KOPT-K1 (cell line): Measurements from ENCODE around the gene KRTAP10-8.
"Not testable (repeated sequence)": the region's sequence is repeated elsewhere in the genome, so short reads cannot be mapped to it uniquely, and the experiment has no call there.

Experiments
- H3K27ac ChIP-seq: fragments of 200-600 bp; sonication (generic); 2 replicates; pipeline ENCODE4 v1.5.1; 2016; ENCODE audit warnings: antibody characterized with exemption, mild to moderate bottlenecking, low read depth, low read length; ENCODE audit not compliant: poor library complexity, severe bottlenecking
- H3K36me3 ChIP-seq: fragments of 200-600 bp; sonication (generic); 2 replicates; pipeline ENCODE4 v1.5.1; 2017; ENCODE audit warnings: antibody characterized with exemption, mild to moderate bottlenecking, low read length, moderate library complexity; ENCODE audit not compliant: insufficient read depth
- H3K9me3 ChIP-seq: fragments of 200-600 bp; sonication (generic); 2 replicates; pipeline ENCODE4 v1.5.1; 2017; ENCODE audit warnings: antibody characterized with exemption, low read length, mild to moderate bottlenecking; ENCODE audit not compliant: insufficient read depth, poor library complexity, severe bottlenecking

Gene KRTAP10-8

GRCh38 chr21:44601091-44601490, 10.8 kb upstream of the KRTAP10-8 start:
- not testable (repeated sequence) for H3K27ac ChIP-seq, H3K36me3 ChIP-seq, H3K9me3 ChIP-seq

- H3K36me3 ChIP-seq: no peaks in the 10 kb centered on the region
- no peak overlapping the region for H3K27ac ChIP-seq
Measured at GRCh38 chr21:44601596-44602462, 10.1 kb upstream of the KRTAP10-8 start.

GRCh38 chr21:44602463-44602850, 9.4 kb upstream of the KRTAP10-8 start:
- H3K27ac ChIP-seq: no peak overlapping the region

More at GRCh38 chr21:44601596-44602462, 10.1 kb upstream of the KRTAP10-8 start:
- H3K9me3 ChIP-seq: peaks cover 9% of the 10 kb centered on the region

GRCh38 chr21:44603109-44603875, 8.6 kb upstream of the KRTAP10-8 start:
- H3K27ac ChIP-seq: no peak overlapping the region
- H3K36me3 ChIP-seq: no peaks in the 10 kb centered on the region
- peaks cover 9% of the 10 kb centered on the region for H3K9me3 ChIP-seq

More at GRCh38 chr21:44602463-44602850, 9.4 kb upstream of the KRTAP10-8 start:
- Histone ChIP-seq H3K36me3 (no peaks in the 10 kb centered on the region), H3K9me3 (peaks cover 9% of the 10 kb centered on the region)

- no peaks in the 10 kb centered on the region for H3K36me3 ChIP-seq
- H3K9me3 ChIP-seq: peaks cover 10% of the 10 kb centered on the region
- H3K27ac ChIP-seq: no peak overlapping the region
Measured at GRCh38 chr21:44603911-44604310, 8.0 kb upstream of the KRTAP10-8 start.

GRCh38 chr21:44606495-44606894, 5.4 kb upstream of the KRTAP10-8 start:
- no peak overlapping the region for H3K27ac ChIP-seq
- H3K9me3 ChIP-seq: peaks cover 34% of the 10 kb centered on the region
- no peaks in the 10 kb centered on the region for H3K36me3 ChIP-seq

- H3K9me3 ChIP-seq: peaks cover 38% of the 10 kb centered on the region
- H3K27ac ChIP-seq: no peak overlapping the region
- no peaks in the 10 kb centered on the region for H3K36me3 ChIP-seq
Measured at GRCh38 chr21:44609193-44609592, 2.7 kb upstream of the KRTAP10-8 start.

- H3K36me3 ChIP-seq: not testable (repeated sequence)
Measured at GRCh38 chr21:44610157-44610843, 1.6 kb upstream of the KRTAP10-8 start.

GRCh38 chr21:44611551-44611950, 328 bp upstream of the KRTAP10-8 start:
- Histone ChIP-seq H3K9me3 (peaks cover 33% of the 10 kb centered on the region), H3K36me3 (no peaks in the 10 kb centered on the region), H3K27ac (no peak overlapping the region)

More at GRCh38 chr21:44610157-44610843, 1.6 kb upstream of the KRTAP10-8 start:
- peaks cover 33% of the 10 kb centered on the region for H3K9me3 ChIP-seq
- not testable (repeated sequence) for H3K27ac ChIP-seq

GRCh38 chr21:44612669-44613229, 870 bp downstream of the KRTAP10-8 start:
- no peak overlapping the region for H3K27ac ChIP-seq
- H3K9me3 ChIP-seq: peaks cover 33% of the 10 kb centered on the region
- no peaks in the 10 kb centered on the region for H3K36me3 ChIP-seq

GRCh38 chr21:44613386-44614155, 1.7 kb downstream of the KRTAP10-8 start:
- H3K9me3 ChIP-seq: peaks cover 33% of the 10 kb centered on the region
- no peak overlapping the region for H3K27ac ChIP-seq
- H3K36me3 ChIP-seq: no peaks in the 10 kb centered on the region

- Histone ChIP-seq H3K27ac (no peak overlapping the region), H3K9me3 (peaks cover 29% of the 10 kb centered on the region), H3K36me3 (no peaks in the 10 kb centered on the region)
Measured at GRCh38 chr21:44614161-44614631, 2.3 kb downstream of the KRTAP10-8 start.

GRCh38 chr21:44614961-44615391, 3.1 kb downstream of the KRTAP10-8 start:
- peaks cover 30% of the 10 kb centered on the region for H3K9me3 ChIP-seq
- no peaks in the 10 kb centered on the region for H3K36me3 ChIP-seq
- H3K27ac ChIP-seq: no peak overlapping the region

GRCh38 chr21:44615466-44615865, 3.6 kb downstream of the KRTAP10-8 start:
- Histone ChIP-seq H3K36me3 (no peaks in the 10 kb centered on the region), H3K9me3 (peaks cover 26% of the 10 kb centered on the region), H3K27ac (no peak overlapping the region)
